ENCODE results near the gene KDM7A. TPM values are rescaled to one million over a fixed set of nuclear protein-coding genes. Genes with fewer than 3 reads are reported as not detected.
"Not testable (repeated sequence)": the region's sequence is repeated elsewhere in the genome, so short reads cannot be mapped to it uniquely, and the experiment has no call there.

Gene KDM7A
- total RNA-seq, 2 donors from 2014 or later = 28.1 to 39.2 TPM

DNA sequence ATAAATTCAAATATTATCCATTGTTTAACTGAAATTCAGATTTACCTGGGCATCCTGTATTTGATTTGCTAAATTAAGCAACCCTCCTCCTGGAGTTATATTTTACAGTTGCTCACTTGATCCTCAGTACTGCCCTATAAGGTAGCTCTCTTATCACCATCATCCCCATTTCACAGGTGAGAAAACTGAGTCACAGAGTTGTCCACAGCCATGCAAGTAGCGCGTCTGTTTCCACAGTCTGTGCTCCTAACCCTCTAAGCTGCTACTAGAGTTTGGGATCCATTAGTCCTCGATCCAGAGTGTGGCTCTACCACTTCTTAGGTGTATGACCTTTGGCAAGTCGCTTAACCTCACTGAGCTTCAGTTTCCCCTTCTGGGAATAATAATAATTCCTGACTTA, 34.9 kb upstream of the KDM7A start:
- H3K27ac Mint-ChIP-seq = peak overlapping the region; percentile 86
- no peaks in the 10 kb centered on the region for H3K27me3 Mint-ChIP-seq (ENCODE audit: low read depth)
- ATAC-seq (replicated peaks in 1 of 2) = no peak
- peaks cover 0 to 6% of the 10 kb centered on the region in 2 donors for H3K36me3 Mint-ChIP-seq (ENCODE audit: insufficient read depth in 2 of 2)
- H3K4me3 Mint-ChIP-seq = peak overlapping the region in 1 of 2 donors; percentile 69
- peaks cover 75% of the 10 kb centered on the region for H3K4me1 Mint-ChIP-seq (ENCODE audit: low read depth)
- no peak for DNase-seq
- peaks cover 3 to 4% of the 10 kb centered on the region in 2 donors for H3K9me3 Mint-ChIP-seq

GRCh38 chr7:140209866-140210609, 33.3 kb upstream of the KDM7A start:
- peaks cover 0 to 6% of the 10 kb centered on the region in 2 donors for H3K36me3 Mint-ChIP-seq (ENCODE audit: insufficient read depth in 2 of 2)
- H3K9me3 Mint-ChIP-seq = peaks cover 3 to 4% of the 10 kb centered on the region in 2 donors
- peaks cover 75% of the 10 kb centered on the region for H3K4me1 Mint-ChIP-seq (ENCODE audit: low read depth)
- H3K4me3 Mint-ChIP-seq = peak overlapping the region; percentile 66 to 74
- DNase-seq (peak; percentile 70 to 71), ATAC-seq (replicated peaks in 1 of 2) (peak; percentile 52 to 60)
- H3K27me3 Mint-ChIP-seq (ENCODE audit: low read depth) = no peaks in the 10 kb centered on the region
- peak overlapping the region; percentile 64 for H3K27ac Mint-ChIP-seq

- Mint-ChIP-seq H3K9me3 (peaks cover 3 to 7% of the 10 kb centered on the region in 2 donors), H3K4me1 (ENCODE audit: low read depth) (peaks cover 45% of the 10 kb centered on the region), H3K36me3 (ENCODE audit: insufficient read depth in 2 of 2) (peaks cover 5 to 6% of the 10 kb centered on the region in 2 donors), H3K27ac (peak overlapping the region; percentile 86), H3K4me3 (peak overlapping the region; percentile 48 to 66), H3K27me3 (ENCODE audit: low read depth) (no peaks in the 10 kb centered on the region)
- ATAC-seq (replicated peaks in 1 of 2) (peak; percentile 18 to 38), DNase-seq (no peak)
Observed at GRCh38 chr7:140206616-140207389, 30.0 kb upstream of the KDM7A start.

DNA sequence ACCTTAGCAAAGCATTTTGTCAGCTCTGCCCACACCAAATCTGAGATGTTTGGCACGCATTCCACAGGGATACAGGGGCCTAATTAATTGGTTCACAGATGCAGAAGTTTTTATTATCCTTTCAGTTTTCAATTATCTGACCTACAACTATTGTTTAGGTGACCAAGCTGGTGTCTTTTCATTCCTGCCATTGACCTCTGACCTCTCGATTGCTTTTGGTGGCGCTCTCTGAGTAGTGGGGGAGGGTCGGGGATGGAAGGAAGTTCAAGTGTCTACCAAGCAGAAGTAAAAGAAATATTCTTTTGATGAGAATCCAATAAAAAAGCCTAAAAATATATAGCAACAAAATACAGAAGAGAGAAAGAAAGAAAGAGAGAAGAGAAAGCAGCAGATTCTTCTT, 28.8 kb upstream of the KDM7A start:
- H3K4me3 Mint-ChIP-seq = peak overlapping the region in 1 of 2 donors; percentile 12
- peaks cover 5 to 6% of the 10 kb centered on the region in 2 donors for H3K36me3 Mint-ChIP-seq (ENCODE audit: insufficient read depth in 2 of 2)
- DNase-seq (no peak), ATAC-seq (replicated peaks in 1 of 2) (no peak)
- no peak overlapping the region for H3K27ac Mint-ChIP-seq
- H3K27me3 Mint-ChIP-seq (ENCODE audit: low read depth) = no peaks in the 10 kb centered on the region
- peaks cover 3 to 7% of the 10 kb centered on the region in 2 donors for H3K9me3 Mint-ChIP-seq
- peaks cover 37% of the 10 kb centered on the region for H3K4me1 Mint-ChIP-seq (ENCODE audit: low read depth)

GRCh38 chr7:140203556-140203955, 26.8 kb upstream of the KDM7A start:
- no peak overlapping the region for H3K4me3 Mint-ChIP-seq
- no peak overlapping the region for H3K27ac Mint-ChIP-seq
- H3K36me3 Mint-ChIP-seq (ENCODE audit: insufficient read depth in 2 of 2) = peaks cover 5 to 6% of the 10 kb centered on the region in 2 donors
- no peaks in the 10 kb centered on the region for H3K27me3 Mint-ChIP-seq (ENCODE audit: low read depth)
- peaks cover 3 to 7% of the 10 kb centered on the region in 2 donors for H3K9me3 Mint-ChIP-seq
- ATAC-seq (replicated peaks in 1 of 2) = no peak
- DNase-seq = no peak
- H3K4me1 Mint-ChIP-seq (ENCODE audit: low read depth) = peaks cover 25% of the 10 kb centered on the region

- not testable (repeated sequence) for ATAC-seq (replicated peaks in 1 of 2); H3K36me3 Mint-ChIP-seq (ENCODE audit: insufficient read depth in 2 of 2)
- peaks cover 21% of the 10 kb centered on the region for H3K4me1 Mint-ChIP-seq (ENCODE audit: low read depth)
Observed at GRCh38 chr7:140202942-140203341, 26.2 kb upstream of the KDM7A start.

DNA sequence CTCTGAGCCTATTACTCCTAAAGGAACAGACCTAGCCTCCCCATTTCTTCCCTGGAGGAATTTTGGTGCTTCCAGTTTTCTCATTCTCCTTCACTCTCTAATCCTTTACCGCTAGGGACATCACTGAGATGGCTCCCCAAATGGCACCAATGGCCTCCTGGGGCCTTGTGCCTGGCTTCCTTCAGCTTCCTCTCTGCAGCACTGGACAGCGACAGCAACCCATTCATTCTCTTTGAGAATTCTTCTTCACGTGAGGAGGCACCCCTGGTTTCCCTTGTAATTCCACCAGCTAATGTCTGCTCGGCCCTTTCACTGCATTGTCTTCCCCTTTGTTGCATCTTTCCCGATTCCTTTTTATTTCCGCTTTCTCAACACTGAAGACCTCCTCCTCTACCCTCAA, 24.6 kb upstream of the KDM7A start:
- peaks cover 5 to 10% of the 10 kb centered on the region in 2 donors for H3K36me3 Mint-ChIP-seq (ENCODE audit: insufficient read depth in 2 of 2)
- no peaks in the 10 kb centered on the region for H3K27me3 Mint-ChIP-seq (ENCODE audit: low read depth)
- H3K27ac Mint-ChIP-seq = no peak overlapping the region
- peaks cover 20% of the 10 kb centered on the region for H3K4me1 Mint-ChIP-seq (ENCODE audit: low read depth)
- no peak for ATAC-seq (replicated peaks in 1 of 2)
- DNase-seq = no peak
- H3K4me3 Mint-ChIP-seq = no peak overlapping the region
- H3K9me3 Mint-ChIP-seq = peaks cover 5 to 7% of the 10 kb centered on the region in 2 donors

More at GRCh38 chr7:140202942-140203341, 26.2 kb upstream of the KDM7A start:
- H3K27me3 Mint-ChIP-seq (ENCODE audit: low read depth); H3K27ac Mint-ChIP-seq; DNase-seq; H3K9me3 Mint-ChIP-seq; H3K4me3 Mint-ChIP-seq: not testable (repeated sequence)

DNA sequence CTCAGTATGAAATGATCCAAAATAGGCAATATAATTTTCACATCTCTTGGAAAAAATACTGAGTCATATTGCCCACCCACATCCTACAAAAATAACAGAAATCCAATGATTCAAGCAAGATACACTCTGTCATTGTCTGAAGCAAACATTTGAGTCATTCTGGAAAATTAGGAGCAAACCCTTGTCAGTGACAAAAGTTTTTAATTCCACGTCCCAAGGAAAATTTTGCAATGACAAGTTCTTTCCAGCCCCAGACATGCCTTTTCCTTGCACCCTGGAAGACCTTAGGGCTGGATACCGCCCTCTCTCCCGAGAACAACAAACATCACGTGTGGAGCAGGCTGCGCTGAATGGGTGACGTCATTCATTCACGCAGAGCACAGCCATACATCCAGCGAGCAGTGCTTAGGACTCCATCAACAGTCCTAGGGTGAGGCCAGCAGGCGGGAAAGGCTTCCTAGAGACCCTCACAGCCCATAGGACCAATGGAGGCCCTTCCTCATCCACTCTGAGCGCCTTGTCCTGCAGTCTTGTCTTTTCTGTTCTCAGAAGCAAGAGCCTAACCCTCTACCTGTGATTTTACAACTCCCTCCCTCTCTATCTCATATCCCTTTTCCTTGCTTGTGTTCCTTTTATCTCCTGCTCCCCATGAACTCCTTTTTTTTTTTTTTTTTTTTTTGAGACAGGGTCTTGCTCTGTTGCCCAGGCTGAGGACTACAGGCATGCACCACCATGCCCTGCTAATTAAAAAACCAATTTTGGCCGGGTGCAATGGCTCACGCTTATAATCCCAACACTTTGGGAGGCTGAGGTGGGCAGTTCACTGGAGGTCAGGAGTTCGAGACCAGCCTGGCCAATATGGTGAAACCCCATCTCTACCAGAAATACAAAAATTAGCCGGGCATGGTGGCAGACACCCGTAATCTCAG, 23.5 kb upstream of the KDM7A start:
- peaks cover 24% of the 10 kb centered on the region for H3K4me1 Mint-ChIP-seq (ENCODE audit: low read depth)
- DNase-seq (no peak), ATAC-seq (replicated peaks in 1 of 2) (no peak)
- no peak overlapping the region for H3K4me3 Mint-ChIP-seq
- no peak overlapping the region for H3K27ac Mint-ChIP-seq
- peaks cover 9 to 11% of the 10 kb centered on the region in 2 donors for H3K36me3 Mint-ChIP-seq (ENCODE audit: insufficient read depth in 2 of 2)
- no peaks in the 10 kb centered on the region for H3K27me3 Mint-ChIP-seq (ENCODE audit: low read depth)
- H3K9me3 Mint-ChIP-seq = peaks cover 9 to 10% of the 10 kb centered on the region in 2 donors

- Mint-ChIP-seq H3K4me3 (no peak overlapping the region), H3K27ac (no peak overlapping the region), H3K36me3 (ENCODE audit: insufficient read depth in 2 of 2) (peaks cover 4 to 6% of the 10 kb centered on the region in 2 donors), H3K27me3 (ENCODE audit: low read depth) (no peaks in the 10 kb centered on the region), H3K4me1 (ENCODE audit: low read depth) (peaks cover 27% of the 10 kb centered on the region), H3K9me3 (peaks cover 3 to 6% of the 10 kb centered on the region in 2 donors)
- DNase-seq = no peak
- ATAC-seq (replicated peaks in 1 of 2) = no peak
Observed at GRCh38 chr7:140197938-140198337, 21.2 kb upstream of the KDM7A start.

DNA sequence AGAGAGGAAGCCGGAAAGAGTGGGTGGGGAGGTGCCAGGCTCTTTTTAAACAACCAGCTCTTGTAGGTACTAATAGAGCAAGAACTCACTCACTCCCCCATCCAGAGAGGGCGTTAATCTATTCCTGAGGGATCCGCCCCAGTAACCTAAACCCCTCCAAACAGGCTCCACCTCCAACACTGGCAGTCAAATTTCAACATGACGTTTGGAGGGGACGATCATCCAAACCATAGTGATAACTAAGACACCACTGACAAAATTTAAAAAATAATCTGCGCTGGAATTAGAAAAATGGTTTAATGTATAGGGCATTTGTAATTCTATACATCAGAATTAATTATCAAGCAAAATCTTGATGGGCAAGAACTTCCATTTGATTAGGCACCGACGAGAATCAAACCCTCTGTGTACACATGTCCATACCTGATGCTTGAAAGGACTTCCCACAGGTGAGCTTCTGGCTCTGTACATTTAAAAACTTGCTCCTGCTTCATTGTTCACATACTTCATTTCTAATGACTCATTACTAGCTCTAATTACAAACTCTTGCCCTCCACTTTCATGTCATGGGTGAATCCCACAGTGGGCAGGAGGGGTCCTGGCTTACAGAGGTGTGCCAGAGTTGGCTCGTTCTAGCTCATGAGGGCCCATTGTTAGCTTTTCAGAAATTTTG, 20.6 kb upstream of the KDM7A start:
- Mint-ChIP-seq H3K27me3 (ENCODE audit: low read depth) (no peaks in the 10 kb centered on the region), H3K4me1 (ENCODE audit: low read depth) (peaks cover 30% of the 10 kb centered on the region), H3K4me3 (no peak overlapping the region), H3K27ac (no peak overlapping the region), H3K9me3 (peaks cover 3 to 6% of the 10 kb centered on the region in 2 donors), H3K36me3 (ENCODE audit: insufficient read depth in 2 of 2) (peaks cover 4 to 6% of the 10 kb centered on the region in 2 donors)
- no peak for DNase-seq
- ATAC-seq (replicated peaks in 1 of 2) = no peak

- no peak overlapping the region for H3K27ac Mint-ChIP-seq
- ATAC-seq (replicated peaks in 1 of 2) = no peak
- peaks cover 30% of the 10 kb centered on the region for H3K4me1 Mint-ChIP-seq (ENCODE audit: low read depth)
- peaks cover 3 to 6% of the 10 kb centered on the region in 2 donors for H3K9me3 Mint-ChIP-seq
- H3K27me3 Mint-ChIP-seq (ENCODE audit: low read depth) = no peaks in the 10 kb centered on the region
- H3K36me3 Mint-ChIP-seq (ENCODE audit: insufficient read depth in 2 of 2) = peaks cover 4 to 6% of the 10 kb centered on the region in 2 donors
- H3K4me3 Mint-ChIP-seq = no peak overlapping the region
- no peak for DNase-seq
Observed at GRCh38 chr7:140196361-140197217, 19.8 kb upstream of the KDM7A start.

Measured in activated T-cell treated with anti-CD3 and anti-CD28 coated beads, Interleukin-2, amount 50 U/mL, for 72 hours (primary cell).